ENCODE data around the gene MINDY4. TPM values are rescaled to one million over a fixed set of nuclear protein-coding genes. Genes with fewer than 3 reads are reported as not detected.

MINDY4 gene
- total RNA-seq, 2 experiments from 2014 or later, result 0.36 to 0.60 TPM

GRCh38 chr7:30785786-30786185 lies 14.6 kb downstream of the MINDY4 start:
- intact Hi-C loops (cut with DNase I, micrococcal nuclease), result no loop called here
- no peaks in the 10 kb centered on the region for H3K36me3 Mint-ChIP-seq (ENCODE audit: low read depth)
- no peaks in the 10 kb centered on the region for H3K4me1 ChIP-seq (ENCODE audit: insufficient read depth, low read length)
- no peak overlapping the region for H3K4me3 ChIP-seq (ENCODE audit: low read length)
- H3K36me3 ChIP-seq (ENCODE audit: insufficient read depth, low read length), result no peaks in the 10 kb centered on the region
- H3K27ac Mint-ChIP-seq, result no peak overlapping the region
- no peaks in the 10 kb centered on the region for H3K9me3 Mint-ChIP-seq
- no peaks in the 10 kb centered on the region for H3K27me3 ChIP-seq (ENCODE audit: control insufficient read depth in 1 of 2, insufficient read depth in 2 of 2, low read length in 2 of 2)
- no peak for TF ChIP-seq CTCF (IDR thresholded peaks at IDR 0.05)
- no peaks in the 10 kb centered on the region for H3K4me1 Mint-ChIP-seq (ENCODE audit: low read depth)
- H3K9me3 ChIP-seq (ENCODE audit: control insufficient read depth in 1 of 2, insufficient read depth in 1 of 2, low read length in 2 of 2), result no peaks in the 10 kb centered on the region
- no peak overlapping the region for H3K27ac ChIP-seq (ENCODE audit: low read depth in 1 of 2, low read length in 2 of 2)
- no peak overlapping the region for H3K4me3 Mint-ChIP-seq
- no peaks in the 10 kb centered on the region for H3K27me3 Mint-ChIP-seq
- ATAC-seq (ENCODE audit: poor library complexity) (no peak), DNase-seq (no peak)
- POLR2A ChIA-PET, result no interaction called here
- CTCF ChIA-PET, result no interaction called here

DNA sequence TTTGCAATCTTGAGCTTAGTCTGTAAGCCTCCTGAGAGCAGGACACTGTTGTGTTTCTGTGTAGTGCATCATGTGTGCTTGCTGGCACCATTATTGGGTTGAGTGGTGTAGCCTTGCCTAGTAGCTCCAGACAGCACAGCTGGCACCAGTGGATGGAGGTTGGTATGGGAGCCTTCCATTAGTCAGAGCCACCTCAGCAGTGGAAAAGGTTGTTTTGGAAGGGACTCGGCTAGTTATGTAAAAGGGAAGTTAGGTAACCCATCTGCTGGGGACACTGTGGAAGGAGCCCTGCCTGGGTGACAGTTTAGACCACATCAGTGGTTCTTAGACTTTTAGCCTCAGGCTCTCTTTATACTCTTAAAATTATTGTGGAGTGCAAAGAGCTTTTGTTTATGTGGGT lies 16.3 kb downstream of the MINDY4 start:
- no peaks in the 10 kb centered on the region for H3K4me1 ChIP-seq (ENCODE audit: insufficient read depth, low read length)
- Mint-ChIP-seq H3K27ac (no peak overlapping the region), H3K4me3 (no peak overlapping the region), H3K36me3 (ENCODE audit: low read depth) (no peaks in the 10 kb centered on the region), H3K9me3 (no peaks in the 10 kb centered on the region), H3K4me1 (ENCODE audit: low read depth) (no peaks in the 10 kb centered on the region), H3K27me3 (no peaks in the 10 kb centered on the region)
- no peak overlapping the region for H3K27ac ChIP-seq (ENCODE audit: low read depth in 1 of 2, low read length in 2 of 2)
- ATAC-seq (ENCODE audit: poor library complexity), result no peak
- H3K4me3 ChIP-seq (ENCODE audit: low read length), result no peak overlapping the region
- DNase-seq, result no peak
- ChIA-PET POLR2A (interaction anchor here (1.2 kb wide), 1 partner anchor 9 kb away, joined by 3 read pairs; no protein-coding TSS in a partner anchor), CTCF (no interaction called here)
- no peaks in the 10 kb centered on the region for H3K36me3 ChIP-seq (ENCODE audit: insufficient read depth, low read length)
- no peaks in the 10 kb centered on the region for H3K9me3 ChIP-seq (ENCODE audit: control insufficient read depth in 1 of 2, insufficient read depth in 1 of 2, low read length in 2 of 2)
- intact Hi-C loops (cut with DNase I, micrococcal nuclease), result no loop called here
- H3K27me3 ChIP-seq (ENCODE audit: control insufficient read depth in 1 of 2, insufficient read depth in 2 of 2, low read length in 2 of 2), result no peaks in the 10 kb centered on the region
- TF ChIP-seq CTCF (IDR thresholded peaks at IDR 0.05), result no peak

- Histone ChIP-seq H3K27ac (ENCODE audit: low read depth in 1 of 2, low read length in 2 of 2) (no peak overlapping the region), H3K4me3 (ENCODE audit: low read length) (no peak overlapping the region), H3K36me3 (ENCODE audit: insufficient read depth, low read length) (no peaks in the 10 kb centered on the region), H3K9me3 (ENCODE audit: control insufficient read depth in 1 of 2, insufficient read depth in 1 of 2, low read length in 2 of 2) (no peaks in the 10 kb centered on the region), H3K27me3 (ENCODE audit: control insufficient read depth in 1 of 2, insufficient read depth in 2 of 2, low read length in 2 of 2) (no peaks in the 10 kb centered on the region), H3K4me1 (ENCODE audit: insufficient read depth, low read length) (no peaks in the 10 kb centered on the region)
- intact Hi-C loops (cut with DNase I, micrococcal nuclease), result no loop called here
- Mint-ChIP-seq H3K27me3 (no peaks in the 10 kb centered on the region), H3K36me3 (ENCODE audit: low read depth) (no peaks in the 10 kb centered on the region), H3K27ac (no peak overlapping the region), H3K9me3 (no peaks in the 10 kb centered on the region), H3K4me3 (no peak overlapping the region), H3K4me1 (ENCODE audit: low read depth) (no peaks in the 10 kb centered on the region)
- no peak for DNase-seq
- ChIA-PET POLR2A (interaction anchor here (1.2 kb wide), 1 partner anchor 8 kb away, joined by 3 read pairs; no protein-coding TSS in a partner anchor), CTCF (no interaction called here)
- TF ChIP-seq CTCF (IDR thresholded peaks at IDR 0.05), result no peak
- ATAC-seq (ENCODE audit: poor library complexity), result no peak
Observed at GRCh38 chr7:30788640-30789333, 17.6 kb downstream of the MINDY4 start.

Measured in CD4-positive, alpha-beta T cell (primary cell).